T follicular helper cell (primary cell): ENCODE measurements around the gene DSCAML1.

ENCODE experiments used
- DNase-seq: peaks from one replicate; pipeline ENCODE4 v3.0.0-alpha.2; 2020; ENCODE audit warnings: low read depth

DSCAML1 gene

DNA sequence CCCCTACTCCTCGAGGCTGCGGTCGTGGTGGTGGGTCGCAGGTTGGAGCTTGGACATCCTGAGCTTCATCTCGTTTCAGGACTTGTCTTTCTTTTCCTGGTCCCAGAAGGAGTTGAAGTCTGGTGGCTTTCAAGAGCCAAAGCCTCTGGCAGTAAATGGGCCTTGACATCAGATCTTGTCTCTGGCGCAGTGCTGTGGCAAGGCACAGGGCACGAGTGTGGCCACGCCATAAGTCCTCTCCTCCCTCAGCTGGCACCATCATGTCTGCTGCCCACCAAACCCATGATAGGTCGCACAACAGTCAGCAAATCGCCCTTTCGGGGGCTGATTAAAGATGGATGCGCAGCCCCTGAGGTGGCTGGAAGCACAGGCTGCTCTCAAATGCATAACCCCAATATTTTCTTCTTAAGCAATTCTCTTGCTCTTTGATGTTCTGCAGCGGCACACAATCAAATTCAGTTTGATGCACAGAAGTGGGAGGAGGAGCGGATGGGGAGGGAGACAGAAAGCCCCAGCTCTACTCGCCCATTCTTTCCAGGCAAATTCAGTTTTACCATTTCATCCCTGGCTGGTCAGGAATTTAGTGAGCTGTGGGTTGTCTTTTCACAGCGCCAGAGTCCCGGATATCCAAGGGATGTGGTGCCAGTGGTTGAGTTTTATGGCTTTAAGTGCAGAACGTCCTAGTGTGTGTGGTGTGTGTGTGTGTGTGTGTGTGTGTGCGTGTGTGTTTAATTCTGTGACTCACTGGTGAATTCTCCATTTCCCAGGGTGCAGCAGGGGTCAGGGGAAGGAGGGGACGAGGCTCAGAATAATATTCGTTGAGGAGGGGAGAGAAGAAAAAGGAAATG is 162.0 kb downstream of the DSCAML1 start:
- DNase-seq, result no peak

DNA sequence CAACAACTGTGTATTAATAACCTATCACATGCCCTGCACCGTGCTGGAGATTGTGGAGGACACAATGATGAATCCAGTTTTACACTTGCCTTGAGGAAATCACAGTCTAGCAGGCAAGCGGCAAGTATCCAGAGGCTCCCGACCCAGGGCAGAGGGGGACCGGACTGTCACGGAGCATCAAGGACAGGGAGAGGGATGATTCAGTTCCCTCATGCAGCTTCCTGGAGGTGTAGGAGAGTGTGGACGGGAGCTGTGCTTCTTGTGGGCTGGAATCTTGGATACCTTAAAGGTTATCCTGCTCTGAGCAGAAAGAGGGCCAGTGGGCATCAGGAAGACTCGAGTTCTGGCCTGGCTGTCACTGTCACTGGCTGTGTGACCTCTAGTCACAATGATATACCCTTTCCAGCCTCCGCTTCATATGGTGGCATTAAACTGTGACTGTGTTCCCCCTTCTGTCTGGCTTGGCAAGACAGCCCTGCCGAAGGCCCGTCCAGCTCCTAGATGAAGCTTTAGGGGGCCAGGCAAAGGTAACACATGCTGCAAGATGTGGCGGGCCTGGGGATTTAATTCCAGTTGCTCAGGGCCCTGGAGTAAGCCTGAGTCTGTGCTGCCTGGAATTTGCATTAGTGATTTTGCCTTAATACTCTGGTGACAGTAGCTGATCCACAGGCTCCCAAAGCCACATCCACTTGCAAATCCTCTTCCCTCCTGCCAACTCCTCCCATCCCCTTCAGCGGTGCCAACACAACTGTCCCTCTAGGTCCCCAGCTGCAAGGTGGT is 162.8 kb downstream of the DSCAML1 start:
- no peak for DNase-seq

DNA sequence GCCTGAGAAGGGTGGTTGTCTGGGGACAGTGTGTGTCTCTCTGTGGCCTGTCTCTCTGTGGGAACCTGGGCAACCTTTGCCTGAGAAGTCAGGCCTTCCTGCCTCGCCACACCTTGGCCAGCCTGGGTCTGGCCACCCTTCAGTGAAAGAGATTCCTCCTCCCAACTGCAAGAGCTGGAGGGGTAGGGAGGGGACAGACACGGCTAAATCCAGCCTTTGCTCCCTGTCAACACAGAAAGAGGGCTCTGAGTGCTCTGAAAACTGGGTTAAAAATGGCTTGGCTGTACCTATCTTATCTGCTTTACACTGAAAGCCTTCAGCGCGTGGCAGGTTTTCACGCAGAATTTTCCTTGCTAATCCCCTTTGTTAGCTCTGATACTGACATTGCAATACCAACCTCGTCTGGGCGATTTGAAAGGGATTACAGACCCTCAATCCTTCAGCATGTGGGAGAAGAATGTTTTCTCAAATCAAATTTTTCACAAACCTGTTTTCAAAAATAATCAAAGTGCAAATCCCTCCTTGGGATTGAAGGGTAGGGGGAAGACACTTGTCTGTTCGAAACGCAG is 163.7 kb downstream of the DSCAML1 start:
- no peak for DNase-seq

DNA sequence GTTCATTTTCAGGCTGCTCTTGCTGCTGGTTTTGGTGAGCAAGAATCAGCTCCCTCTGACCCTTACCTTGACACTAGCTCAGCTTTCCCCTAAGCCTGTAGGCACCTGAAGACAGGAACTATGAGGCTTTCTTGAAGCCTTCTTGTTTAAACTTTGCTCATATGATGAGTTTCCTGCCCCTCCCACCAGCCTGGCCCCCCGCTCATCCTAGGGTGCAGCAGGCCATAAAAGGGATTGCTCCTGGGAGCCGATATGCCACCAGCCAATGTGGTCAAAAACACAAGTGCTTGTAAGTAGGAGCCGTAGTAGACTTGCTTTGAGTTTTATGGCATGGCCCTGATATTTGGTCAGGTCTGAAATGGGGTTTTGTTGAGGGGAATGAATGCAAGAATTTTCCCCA is 164.7 kb downstream of the DSCAML1 start:
- DNase-seq, result no peak

DNA sequence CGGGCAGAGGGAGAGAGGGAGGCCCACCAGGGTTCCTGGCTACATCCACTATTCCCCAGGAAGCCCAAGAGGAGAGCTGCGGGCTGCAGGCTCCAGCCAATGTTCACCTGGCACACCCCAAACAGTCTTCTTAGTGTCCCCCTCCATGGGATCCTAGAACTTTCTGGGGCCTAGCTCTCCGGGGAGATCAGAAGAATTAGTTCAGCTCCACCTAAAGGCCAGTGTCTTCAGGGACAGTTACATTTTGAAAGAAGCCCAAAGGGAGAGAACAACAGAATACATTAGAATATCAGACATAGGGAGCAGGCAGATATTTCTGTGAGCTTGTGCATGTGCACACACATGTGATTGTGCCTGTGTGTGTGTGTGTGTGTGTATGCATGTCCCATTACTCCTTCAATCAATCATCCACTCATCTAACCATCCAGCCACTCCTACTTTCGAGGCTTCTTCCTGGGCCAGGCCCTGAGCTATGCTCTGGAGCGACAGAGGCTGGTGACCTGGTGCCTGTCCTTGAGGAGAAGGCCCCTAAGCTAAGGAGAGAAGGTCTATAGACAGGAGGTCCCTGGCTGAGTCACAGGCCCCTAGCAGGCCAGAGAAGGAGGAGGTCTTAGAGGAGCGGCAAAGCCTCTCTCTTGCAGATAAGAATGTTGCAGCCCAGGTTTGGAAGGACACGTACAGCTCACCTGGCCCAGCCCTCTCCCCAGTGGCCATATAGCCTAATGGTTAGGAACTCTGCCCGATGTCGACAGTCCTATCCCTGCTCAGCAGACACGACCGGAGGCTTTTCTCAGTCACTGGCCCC is 165.5 kb downstream of the DSCAML1 start:
- DNase-seq, result no peak

DNA sequence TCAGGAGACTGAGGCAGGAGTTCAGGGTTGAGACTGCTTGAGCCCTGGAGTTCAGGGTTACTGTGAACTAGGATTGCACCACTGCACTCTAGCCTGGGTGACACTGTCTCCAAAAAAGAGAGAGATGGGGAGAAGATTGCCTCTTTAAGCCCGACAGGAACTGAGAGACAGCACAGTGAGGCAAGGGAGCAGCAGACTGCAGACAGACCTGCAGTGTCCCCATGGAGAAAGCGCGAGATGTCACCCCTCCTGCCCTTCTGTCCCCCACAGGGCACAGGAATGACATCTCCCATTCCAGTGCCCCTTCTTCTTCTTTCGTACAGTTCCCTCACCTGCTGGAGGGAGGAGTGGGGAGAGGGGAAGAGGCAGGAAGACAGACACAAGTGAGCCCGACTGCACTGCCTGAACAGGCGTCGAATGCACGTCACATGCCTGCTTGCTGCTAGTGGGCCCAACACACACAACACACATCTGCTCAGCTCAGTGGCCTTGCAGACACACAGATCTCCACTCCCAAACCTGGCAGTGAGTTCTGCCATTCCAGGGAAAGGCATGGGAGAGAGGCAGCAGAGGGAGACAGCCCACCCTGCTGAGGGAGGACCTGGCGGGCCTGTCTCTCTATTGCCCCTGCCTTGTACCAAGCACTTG is 167.0 kb downstream of the DSCAML1 start:
- DNase-seq, result no peak

DNA sequence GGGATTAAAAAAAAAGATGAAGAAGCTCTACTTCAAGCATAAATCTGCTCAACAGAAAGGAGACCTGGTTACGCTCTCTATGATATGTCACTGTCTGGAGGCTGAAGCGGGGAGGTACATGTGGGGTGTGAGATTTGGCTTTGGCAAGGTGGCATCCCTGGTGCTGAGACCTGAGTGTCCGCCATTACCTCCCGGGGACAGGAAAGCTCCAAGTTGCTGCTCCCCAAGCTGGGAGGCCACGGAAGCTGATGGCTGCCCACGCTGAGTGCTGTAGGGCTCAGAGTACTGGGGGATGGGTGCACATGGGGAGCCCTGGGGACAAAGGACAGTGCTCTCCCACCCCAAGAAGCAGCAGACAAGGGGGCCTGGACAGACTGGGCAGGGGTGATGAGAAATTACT is 167.9 kb downstream of the DSCAML1 start:
- DNase-seq, result no peak

DNA sequence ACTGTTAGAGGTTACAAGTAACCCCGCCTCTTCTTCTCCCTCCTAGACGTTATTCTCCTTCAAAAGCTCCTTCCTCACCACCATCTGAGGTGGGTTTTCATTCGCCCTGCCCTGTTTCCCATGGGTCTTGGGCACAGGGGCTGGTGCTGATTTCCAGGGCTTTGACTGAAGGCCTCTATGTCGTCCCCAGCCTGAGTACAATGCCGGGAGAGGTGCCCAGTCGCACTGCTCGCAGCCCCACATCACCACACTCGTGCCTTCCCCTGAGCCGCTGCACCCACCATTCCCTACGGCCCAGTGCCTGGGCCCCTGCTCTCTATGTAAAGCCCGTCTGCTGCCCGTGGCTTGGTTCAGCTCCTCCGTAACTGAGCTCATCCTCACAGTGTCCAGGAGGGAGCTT is 169.8 kb downstream of the DSCAML1 start:
- no peak for DNase-seq

DNA sequence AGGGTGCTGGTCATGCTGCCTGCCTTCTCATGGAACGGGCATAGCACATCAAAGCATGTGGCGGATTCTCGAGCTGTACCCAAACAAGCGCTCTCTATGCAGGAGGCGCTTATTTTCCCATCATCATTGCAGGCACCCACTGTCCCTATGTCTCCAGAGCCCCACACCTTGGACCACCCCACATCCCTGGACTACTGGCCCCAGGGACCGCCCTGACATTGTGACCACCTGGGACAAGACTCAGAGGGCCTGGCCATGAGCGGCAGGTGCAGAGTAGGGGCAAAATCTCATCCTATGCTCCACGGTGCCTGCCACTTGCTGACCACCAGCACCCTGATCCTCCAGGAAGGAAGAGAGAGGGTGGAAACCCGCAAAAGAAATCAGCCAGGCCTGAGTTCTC is 170.4 kb downstream of the DSCAML1 start:
- no peak for DNase-seq

DNA sequence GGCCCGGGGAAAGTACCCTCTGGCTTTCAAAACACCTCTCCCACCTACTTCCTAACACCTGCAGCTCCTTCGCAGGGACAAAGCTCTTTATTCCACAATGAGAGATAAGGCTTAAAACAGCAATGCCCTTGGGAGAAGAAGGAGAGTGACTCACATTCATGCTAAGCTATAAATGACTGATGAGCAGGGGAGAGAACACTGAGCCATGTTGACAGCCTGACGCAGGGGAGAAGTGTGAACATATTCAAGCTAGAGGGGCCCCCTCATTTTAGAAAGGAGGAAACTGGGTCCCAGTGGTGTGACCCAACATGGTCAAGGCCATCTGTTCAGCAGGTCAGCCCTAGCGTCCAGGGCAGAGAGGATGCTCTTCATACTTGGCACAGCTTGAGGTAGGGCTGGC is 171.8 kb downstream of the DSCAML1 start:
- DNase-seq, result no peak

DNA sequence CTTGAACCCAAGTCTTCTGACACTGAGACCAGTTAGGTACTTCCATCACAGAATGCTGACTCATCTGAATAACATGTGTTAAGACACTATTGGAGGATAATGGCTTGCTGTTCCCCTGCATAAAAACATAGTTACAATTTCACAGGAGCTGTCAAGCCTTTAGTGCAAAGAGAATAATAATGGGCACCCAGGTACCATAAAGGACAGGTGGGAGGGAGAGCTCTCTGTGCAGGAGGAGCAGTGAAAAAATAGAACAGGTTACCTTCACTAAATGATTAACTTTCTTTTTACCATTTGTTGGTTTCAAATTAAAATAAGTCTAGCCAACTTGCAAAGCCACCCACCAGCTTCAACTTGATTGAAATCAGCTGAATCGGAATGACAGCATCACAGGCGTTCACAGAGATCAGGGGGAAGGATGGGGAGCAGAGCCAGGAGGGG is 173.2 kb downstream of the DSCAML1 start:
- no peak for DNase-seq

DNA sequence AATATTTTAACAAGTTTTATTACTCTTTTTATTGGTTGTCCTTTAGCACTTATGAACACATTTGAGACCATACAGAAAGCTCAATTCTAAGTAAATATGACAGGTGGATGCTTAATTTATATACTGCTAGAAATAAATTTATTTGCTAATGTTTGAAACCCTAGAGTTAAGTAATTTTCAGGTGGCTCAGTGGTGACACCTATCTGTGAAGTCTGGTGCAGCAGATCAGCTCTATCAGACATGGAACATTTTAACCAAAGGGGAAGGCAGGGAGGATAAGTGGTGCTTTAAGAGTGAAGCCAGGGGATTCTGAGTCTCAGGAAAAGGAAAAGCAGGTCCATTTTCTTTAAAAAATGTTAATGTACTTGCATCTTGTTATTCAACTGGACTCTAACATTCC is 175.8 kb downstream of the DSCAML1 start:
- no peak for DNase-seq

DNA sequence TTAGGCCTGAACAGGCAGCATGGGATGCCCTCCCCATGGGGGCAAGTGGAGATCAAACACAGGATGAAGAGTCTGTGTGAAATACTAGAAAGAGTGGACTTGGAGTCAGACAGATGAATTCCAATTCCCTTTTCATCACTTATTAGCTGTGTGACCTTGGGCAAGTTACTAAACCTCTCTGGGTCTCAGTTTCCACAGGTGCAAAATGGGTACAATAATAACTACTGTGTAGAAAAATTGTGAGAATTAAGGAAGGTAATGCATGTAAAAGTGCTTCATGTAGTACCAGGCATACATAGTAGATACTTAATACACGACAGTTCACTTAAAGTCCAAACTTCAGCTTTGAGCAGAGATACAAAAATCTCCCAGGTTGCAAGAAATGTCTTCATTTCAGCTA is 176.4 kb downstream of the DSCAML1 start:
- DNase-seq, result no peak

DNA sequence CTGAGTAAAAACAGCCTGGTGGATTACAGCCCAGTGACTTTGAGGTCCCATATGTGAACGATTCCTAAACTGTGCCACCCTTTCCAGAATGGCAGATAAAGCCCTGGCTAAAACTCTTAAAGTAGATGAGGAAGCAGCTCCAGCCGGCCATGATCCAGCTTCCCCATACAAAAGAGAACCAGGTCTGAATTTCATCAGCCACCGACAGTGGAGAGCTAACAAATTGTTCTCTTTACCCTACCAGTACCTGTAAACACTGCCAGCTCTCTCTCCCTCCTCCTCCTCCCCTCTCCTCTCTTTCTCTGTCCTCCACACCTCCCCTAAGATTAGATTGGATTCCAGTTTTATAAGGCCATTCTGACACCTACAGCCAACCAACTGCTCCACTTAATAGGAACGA is 176.9 kb downstream of the DSCAML1 start:
- no peak for DNase-seq

DNA sequence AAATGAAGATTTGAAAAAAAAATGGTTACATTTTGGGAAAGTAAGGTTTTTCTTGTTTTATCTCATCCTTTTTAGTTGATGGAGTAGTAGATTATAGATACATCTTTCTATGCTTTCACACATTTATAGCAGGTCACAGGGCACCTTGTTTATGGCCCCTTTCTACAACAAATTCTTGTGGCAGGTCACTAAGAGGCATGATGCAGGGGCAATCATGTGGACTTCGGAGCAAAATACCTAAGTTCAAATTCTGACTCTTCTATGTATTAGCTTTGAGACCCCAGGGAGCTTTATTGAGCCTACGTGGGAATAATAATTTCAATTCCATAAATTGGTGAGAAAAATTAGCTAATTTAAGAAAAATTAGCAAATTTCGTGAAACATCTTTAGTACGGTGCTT is 177.4 kb downstream of the DSCAML1 start:
- DNase-seq, result no peak

DNA sequence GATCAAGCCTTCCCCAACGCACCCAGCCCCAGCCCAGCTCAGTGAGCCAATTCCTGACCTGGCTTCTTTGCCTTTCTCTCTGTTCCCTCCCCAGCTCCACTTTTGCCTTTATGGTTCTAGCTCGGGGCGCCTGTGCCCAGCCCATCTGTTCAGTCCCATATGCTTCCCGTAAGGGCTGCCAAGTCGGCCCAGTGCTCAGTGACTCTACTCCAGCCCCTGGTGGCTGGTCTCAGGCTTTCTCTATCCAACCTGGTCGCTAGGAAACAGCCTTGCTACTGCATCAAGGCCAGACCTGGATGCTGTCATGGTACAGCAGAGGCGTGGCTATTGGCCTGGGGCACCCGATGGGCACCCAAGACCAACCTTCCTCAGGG is 178.0 kb downstream of the DSCAML1 start:
- no peak for DNase-seq

DNA sequence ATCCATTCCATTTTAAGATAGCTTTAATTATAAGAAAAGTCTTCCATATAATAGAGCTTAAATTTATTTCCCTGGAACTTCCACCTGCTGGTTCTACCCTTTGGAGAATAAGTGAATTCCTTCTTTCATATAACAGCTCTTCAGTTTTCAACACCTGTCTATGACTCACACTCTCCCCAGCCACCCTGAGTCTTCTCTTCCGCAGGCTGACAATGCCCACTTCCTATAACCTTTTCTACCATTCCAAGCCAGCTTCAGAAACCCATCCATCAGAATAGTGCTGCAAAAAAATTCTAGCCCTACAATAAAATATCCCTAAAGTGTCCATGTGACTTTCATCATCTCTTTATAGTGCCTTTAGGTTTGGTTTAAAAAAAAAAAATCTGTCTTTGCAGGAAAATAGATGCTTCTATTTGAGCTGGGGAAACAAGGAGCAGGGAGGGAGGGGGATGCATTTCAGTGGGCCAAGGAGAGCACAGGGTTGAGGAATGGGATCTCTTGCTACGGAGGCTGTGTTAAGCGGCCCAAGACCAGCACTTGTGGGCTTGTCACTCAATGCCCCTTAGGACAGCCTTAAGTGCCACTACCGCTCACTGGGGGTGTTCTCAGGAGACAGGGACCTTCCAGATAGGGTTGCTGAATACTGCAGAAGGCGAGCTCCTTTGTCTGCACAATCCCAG is 178.6 kb downstream of the DSCAML1 start:
- no peak for DNase-seq

DNA sequence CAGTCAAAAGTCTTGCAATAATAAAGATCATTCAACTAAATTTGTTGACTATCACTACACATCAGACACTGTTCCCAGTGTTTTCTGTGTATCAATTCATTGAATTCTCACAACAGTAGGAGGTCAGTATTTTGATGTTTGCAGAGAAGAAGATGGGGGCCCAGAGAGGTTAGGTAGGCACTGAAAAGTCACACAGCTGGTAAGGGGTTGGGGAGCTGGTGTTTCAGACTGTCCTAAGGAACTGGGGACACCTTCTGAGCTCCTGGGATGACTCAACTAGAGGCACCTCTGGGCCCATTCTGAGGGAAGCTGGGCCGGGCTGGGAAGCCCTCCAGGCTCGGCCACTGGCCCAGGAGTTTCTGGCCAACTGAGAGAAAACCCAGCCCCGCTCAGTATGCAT is 180.0 kb downstream of the DSCAML1 start:
- DNase-seq, result no peak

DNA sequence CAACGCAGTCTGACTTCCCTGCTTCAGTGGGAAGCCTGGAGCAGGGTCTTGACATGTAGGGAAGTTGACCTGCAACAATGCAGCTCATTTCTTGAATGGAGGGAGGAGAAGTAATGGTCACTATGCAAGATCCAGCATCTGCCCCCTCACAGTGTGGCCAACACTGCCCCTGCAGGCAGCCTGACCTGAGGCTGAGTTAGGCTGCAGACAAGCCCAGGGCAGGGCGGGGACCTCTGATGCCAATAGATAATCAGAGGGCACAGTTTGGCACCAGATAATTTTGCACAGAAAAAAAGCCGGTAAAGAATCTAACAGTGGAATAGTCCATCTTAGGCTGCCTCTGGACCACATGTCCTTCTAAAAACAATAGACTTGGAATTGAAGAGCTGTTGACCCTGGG is 182.3 kb downstream of the DSCAML1 start:
- DNase-seq, result no peak

DNA sequence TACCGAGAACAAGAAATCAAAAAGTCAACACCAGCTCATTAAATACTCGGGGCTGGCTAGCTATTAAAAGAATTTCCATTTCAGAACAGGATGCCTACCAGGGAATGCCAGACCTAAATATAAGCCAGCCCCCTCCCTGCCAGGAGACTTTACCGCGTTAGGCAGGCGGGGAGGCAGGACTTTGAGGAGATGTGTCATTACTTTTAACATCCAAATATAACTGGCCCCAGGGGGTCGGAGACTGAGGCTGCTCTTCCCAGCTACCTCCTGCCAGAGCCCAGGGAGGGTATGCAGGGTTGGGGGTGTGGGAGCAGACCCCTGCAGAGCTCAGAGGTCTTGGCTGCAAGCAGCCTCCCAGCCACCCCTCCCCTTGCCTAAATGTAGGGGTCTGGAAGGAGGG is 183.5 kb downstream of the DSCAML1 start:
- no peak for DNase-seq

DNA sequence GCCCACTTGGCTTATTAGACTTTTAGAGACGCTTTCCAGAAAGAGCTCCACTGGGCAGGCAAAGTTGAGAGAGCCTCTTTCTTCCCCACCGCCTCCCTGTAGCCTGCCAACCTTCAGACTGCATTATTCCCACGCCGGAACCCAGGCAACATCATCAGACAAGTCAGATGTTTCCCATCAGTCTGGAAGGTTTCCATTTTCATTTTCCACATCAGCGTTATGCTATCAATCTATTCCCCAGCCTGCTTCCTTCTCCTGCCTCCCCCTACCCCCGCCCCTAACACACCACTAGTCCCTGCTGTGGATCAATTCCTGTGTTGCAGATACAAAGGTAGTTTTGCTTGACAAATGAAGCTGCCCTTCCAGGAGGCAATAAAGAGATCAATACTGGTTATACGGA is 184.8 kb downstream of the DSCAML1 start:
- no peak for DNase-seq
